Uterus (tissue), 4 donors: ENCODE data around the gene QRICH2. TPM values are rescaled to one million over a fixed set of nuclear protein-coding genes. Genes with fewer than 3 reads are reported as not detected.

Source experiments
- DNase-seq, 2 donors: peaks; one replicate each; pipeline ENCODE4 v3.0.0-alpha.2; 2019 to 2020
- H3K27ac ChIP-seq, 2 donors: fragments of 200-600 bp; sonication (generic); 1 replicate in 1 of 2; 2 replicates in 1 of 2; pipeline ENCODE4 v1.5.1; 2016 to 2018
- H3K27me3 ChIP-seq, 2 donors: fragments of 200-600 bp; sonication (generic); one replicate each; pipeline ENCODE4 v1.5.1; 2018 to 2019; ENCODE audit warnings: control low read depth in 1 of 2
- H3K36me3 ChIP-seq, 2 donors: fragments of 200-600 bp; sonication (generic); one replicate each; pipeline ENCODE4 v1.5.1; 2019; ENCODE audit warnings: control low read depth in 1 of 2
- H3K4me1 ChIP-seq, 2 donors: fragments of 200-600 bp; sonication (generic); one replicate each; pipeline ENCODE4 v1.5.1; 2018 to 2019; ENCODE audit warnings: control low read depth in 1 of 2
- H3K4me3 ChIP-seq, 2 donors: fragments of 200-600 bp; sonication (generic); 1 replicate in 1 of 2; 2 replicates in 1 of 2; pipeline ENCODE4 v1.5.1; 2018 to 2019; ENCODE audit warnings: mild to moderate bottlenecking in 1 of 2
- H3K9me3 ChIP-seq, 2 donors: fragments of 200-600 bp; sonication (generic); one replicate each; pipeline ENCODE4 v1.5.1; 2019; ENCODE audit warnings: control low read depth in 1 of 2
- POLR2A ChIP-seq, 2 donors: fragments of 450-650 bp; IDR thresholded peaks; one replicate each; pipeline ENCODE4 v1.6.1; 2016; ENCODE audit warnings: antibody characterized with exemption in 2 of 2, mild to moderate bottlenecking in 1 of 2, moderate library complexity in 1 of 2
- intact Hi-C: fragments of 100-400 bp; cut with DNase I; formaldehyde crosslinking; loops from one replicate; pipeline ENCODE4 v1.15.1; 2023; ENCODE audit warnings: low total_unique reads
- total RNA-seq, 4 donors: library from RNA; depleted of rRNA in 3 of 4; stranded (reverse); fragments of >200 nt in 3 of 4; gene quantifications; one replicate each; pipeline versions ENCODE4 v1.1.0 to v1.2.4, GENCODE V29; 2014 to 2023
- TF ChIP-seq, protein P1 (sequence below), 4 experiments: fragments of 200-600 bp in 2 of 4; fragments of 450-650 bp in 2 of 4; sonication (generic) in 2 of 4; IDR thresholded peaks; one replicate each; pipeline ENCODE4 v1.5.1; 2016 to 2019; ENCODE audit warnings: antibody characterized with exemption in 4 of 4, mild to moderate bottlenecking in 2 of 4, moderate library complexity in 1 of 4
- donor health status: DM: yes; HTN: yes; CAD: no.

QRICH2 gene
- total RNA-seq, 4 donors from 2014 or later: under 0.01 to 7.2 (median 4.4) TPM

DNA sequence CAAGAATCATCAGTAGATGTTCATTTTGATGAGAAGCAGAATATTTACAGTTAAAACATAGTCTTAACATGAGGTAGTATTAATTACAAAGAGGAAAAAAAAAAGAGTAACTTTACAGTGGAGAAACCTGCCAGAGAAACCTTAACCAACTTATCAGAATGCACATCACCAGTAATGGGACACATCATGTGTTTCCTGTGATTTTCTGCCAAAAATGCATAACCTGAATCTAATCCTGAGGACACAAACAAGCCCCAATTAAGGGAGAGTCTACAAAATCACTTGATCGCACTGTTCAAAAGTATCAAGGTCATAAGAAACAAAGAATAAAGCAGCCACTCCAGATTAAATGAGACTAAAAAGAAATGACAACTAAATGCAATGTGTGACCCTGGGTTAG lies 18.2 kb upstream of the QRICH2 start:
- H3K4me3 ChIP-seq: no peak overlapping the region
- no peak overlapping the region for H3K27ac ChIP-seq
- H3K9me3 ChIP-seq: no peaks in the 10 kb centered on the region
- TF ChIP-seq, protein P1, sequence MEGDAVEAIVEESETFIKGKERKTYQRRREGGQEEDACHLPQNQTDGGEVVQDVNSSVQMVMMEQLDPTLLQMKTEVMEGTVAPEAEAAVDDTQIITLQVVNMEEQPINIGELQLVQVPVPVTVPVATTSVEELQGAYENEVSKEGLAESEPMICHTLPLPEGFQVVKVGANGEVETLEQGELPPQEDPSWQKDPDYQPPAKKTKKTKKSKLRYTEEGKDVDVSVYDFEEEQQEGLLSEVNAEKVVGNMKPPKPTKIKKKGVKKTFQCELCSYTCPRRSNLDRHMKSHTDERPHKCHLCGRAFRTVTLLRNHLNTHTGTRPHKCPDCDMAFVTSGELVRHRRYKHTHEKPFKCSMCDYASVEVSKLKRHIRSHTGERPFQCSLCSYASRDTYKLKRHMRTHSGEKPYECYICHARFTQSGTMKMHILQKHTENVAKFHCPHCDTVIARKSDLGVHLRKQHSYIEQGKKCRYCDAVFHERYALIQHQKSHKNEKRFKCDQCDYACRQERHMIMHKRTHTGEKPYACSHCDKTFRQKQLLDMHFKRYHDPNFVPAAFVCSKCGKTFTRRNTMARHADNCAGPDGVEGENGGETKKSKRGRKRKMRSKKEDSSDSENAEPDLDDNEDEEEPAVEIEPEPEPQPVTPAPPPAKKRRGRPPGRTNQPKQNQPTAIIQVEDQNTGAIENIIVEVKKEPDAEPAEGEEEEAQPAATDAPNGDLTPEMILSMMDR (IDR thresholded peaks at IDR 0.05): no peak
- TF ChIP-seq POLR2A (IDR thresholded peaks at IDR 0.05): no peak
- H3K27me3 ChIP-seq: no peaks in the 10 kb centered on the region
- no peaks in the 10 kb centered on the region for H3K36me3 ChIP-seq
- DNase-seq: no peak
- no peaks in the 10 kb centered on the region for H3K4me1 ChIP-seq
- intact Hi-C loops: no loop called here

DNA sequence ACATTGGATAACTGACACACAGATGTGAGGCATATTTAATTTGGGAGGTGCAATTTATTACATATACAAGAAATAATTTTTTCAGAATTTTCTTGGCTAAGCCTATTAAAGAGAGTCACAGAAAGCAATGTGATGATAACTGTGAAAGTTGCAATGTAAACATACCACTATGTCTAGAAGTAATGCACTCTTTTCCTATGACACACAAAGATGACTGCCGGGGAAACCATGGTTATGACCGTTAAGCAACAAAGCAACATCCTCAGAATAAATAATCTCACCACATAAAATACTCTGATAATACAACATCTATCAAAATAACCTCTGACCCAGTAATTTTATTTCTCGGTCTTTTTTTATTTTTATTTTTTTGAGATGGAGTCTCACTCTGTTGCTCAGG lies 10.5 kb upstream of the QRICH2 start:
- H3K4me3 ChIP-seq: no peak overlapping the region
- no peak overlapping the region for H3K27ac ChIP-seq
- no peak for DNase-seq
- H3K36me3 ChIP-seq: no peaks in the 10 kb centered on the region
- no peak for TF ChIP-seq POLR2A (IDR thresholded peaks at IDR 0.05)
- TF ChIP-seq, protein P1 (IDR thresholded peaks at IDR 0.05): no peak
- H3K9me3 ChIP-seq: no peaks in the 10 kb centered on the region
- no peaks in the 10 kb centered on the region for H3K4me1 ChIP-seq
- H3K27me3 ChIP-seq: no peaks in the 10 kb centered on the region
- intact Hi-C loops: no loop called here

DNA sequence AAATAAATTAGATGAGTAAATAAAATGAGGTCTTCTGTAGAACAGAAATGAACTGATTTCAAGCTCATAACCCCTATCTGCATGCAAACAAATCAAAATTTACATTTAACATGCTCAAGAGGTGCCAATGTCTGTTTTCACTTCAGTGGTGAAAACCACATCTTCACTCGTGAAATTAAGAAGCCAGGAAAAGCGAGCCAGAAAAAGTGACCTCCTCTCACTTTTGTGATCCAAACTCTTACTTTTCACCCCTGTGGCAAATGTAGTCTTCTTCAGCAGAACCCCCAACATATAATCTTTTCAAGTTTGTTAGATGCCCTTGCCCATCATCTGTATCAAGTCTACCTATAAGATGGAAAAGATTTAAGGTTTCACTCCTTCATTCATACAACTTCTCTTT lies 9.5 kb upstream of the QRICH2 start:
- no peak for DNase-seq

GRCh38 chr17:76314392-76315227 lies 6.5 kb upstream of the QRICH2 start:
- peak in 1 of 2 donors; percentile 24 for DNase-seq
- Histone ChIP-seq H3K36me3 (no peaks in the 10 kb centered on the region), H3K9me3 (no peaks in the 10 kb centered on the region), H3K27me3 (no peaks in the 10 kb centered on the region), H3K4me3 (no peak overlapping the region), H3K27ac (peak overlapping the region in 1 of 2 donors; percentile 69), H3K4me1 (no peaks in the 10 kb centered on the region)
- intact Hi-C loops: no loop called here
- no peak for TF ChIP-seq POLR2A (IDR thresholded peaks at IDR 0.05)
- TF ChIP-seq, protein P1 (IDR thresholded peaks at IDR 0.05): no peak

More for the DNA sequence above, 9.5 kb upstream of the QRICH2 start:
- Histone ChIP-seq H3K9me3 (no peaks in the 10 kb centered on the region), H3K27me3 (no peaks in the 10 kb centered on the region), H3K4me3 (no peak overlapping the region), H3K27ac (no peak overlapping the region), H3K4me1 (no peaks in the 10 kb centered on the region), H3K36me3 (no peaks in the 10 kb centered on the region)
- TF ChIP-seq, protein P1 (IDR thresholded peaks at IDR 0.05): no peak
- intact Hi-C loops: no loop called here

- Histone ChIP-seq H3K36me3 (no peaks in the 10 kb centered on the region), H3K4me1 (no peaks in the 10 kb centered on the region), H3K4me3 (no peak overlapping the region), H3K27me3 (no peaks in the 10 kb centered on the region), H3K9me3 (no peaks in the 10 kb centered on the region), H3K27ac (no peak overlapping the region)
- TF ChIP-seq, protein P1 (IDR thresholded peaks at IDR 0.05): no peak
- no peak for TF ChIP-seq POLR2A (IDR thresholded peaks at IDR 0.05)
- intact Hi-C loops: no loop called here
- DNase-seq: no peak
These were observed 4.7 kb upstream of the QRICH2 start for GRCh38 chr17:76312735-76313134.
